Measurements from ENCODE around the gene DCAF12.

DNA sequence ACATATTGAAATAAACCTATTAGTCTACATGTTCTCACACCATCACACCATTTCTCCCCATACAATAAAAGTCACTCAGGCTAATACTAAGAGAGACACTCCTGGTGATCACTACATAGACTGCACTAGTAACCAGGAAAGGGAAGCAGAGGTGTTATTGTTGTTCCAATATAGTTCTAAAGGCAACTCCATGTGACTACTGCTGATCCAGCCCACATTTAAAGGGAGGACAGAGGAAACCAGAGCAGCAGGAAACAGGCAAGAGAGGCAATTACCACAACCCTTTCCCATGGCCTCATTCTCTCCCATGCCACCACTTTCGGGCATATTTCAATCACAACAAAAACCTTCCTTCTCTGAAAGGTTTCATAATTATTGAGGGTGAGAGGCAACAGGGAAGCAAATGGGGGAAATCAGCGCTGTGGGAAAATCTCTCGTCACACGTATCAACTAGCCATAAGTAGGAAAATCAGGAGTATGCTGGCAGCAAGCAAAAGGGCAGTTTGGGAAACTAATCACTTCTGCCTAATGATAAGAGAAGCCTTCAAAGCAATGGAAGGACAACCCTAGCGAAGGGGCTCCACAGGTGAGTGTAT is 79.6 kb downstream of the DCAF12 start:
- TF ChIP-seq, protein P1, sequence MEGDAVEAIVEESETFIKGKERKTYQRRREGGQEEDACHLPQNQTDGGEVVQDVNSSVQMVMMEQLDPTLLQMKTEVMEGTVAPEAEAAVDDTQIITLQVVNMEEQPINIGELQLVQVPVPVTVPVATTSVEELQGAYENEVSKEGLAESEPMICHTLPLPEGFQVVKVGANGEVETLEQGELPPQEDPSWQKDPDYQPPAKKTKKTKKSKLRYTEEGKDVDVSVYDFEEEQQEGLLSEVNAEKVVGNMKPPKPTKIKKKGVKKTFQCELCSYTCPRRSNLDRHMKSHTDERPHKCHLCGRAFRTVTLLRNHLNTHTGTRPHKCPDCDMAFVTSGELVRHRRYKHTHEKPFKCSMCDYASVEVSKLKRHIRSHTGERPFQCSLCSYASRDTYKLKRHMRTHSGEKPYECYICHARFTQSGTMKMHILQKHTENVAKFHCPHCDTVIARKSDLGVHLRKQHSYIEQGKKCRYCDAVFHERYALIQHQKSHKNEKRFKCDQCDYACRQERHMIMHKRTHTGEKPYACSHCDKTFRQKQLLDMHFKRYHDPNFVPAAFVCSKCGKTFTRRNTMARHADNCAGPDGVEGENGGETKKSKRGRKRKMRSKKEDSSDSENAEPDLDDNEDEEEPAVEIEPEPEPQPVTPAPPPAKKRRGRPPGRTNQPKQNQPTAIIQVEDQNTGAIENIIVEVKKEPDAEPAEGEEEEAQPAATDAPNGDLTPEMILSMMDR (conservative IDR thresholded peaks at IDR 0.05 in 1 of 2, IDR thresholded peaks at IDR 0.05 in 1 of 2; ENCODE audit: extremely low read depth in 1 of 2, insufficient read depth in 1 of 2, low read depth in 1 of 2, low read length in 2 of 2), result no peak
- TF ChIP-seq EZH2 (IDR thresholded peaks at IDR 0.05; ENCODE audit: borderline replicate concordance, low read length), result no peak
